Measurements from ENCODE around the gene LHX4.

LHX4 gene

GRCh38 chr1:180275726-180276125 is 45.7 kb downstream of the LHX4 start:
- no peak for DNase-seq

GRCh38 chr1:180277476-180278193 is 47.6 kb downstream of the LHX4 start:
- DNase-seq = no peak

- no peak for DNase-seq
Measured at GRCh38 chr1:180278194-180278515, 48.1 kb downstream of the LHX4 start.

- DNase-seq = no peak
Measured at GRCh38 chr1:180278596-180279395, 48.7 kb downstream of the LHX4 start.

- no peak for DNase-seq
Measured at GRCh38 chr1:180279651-180280050, 49.6 kb downstream of the LHX4 start.

GRCh38 chr1:180280617-180281016 is 50.6 kb downstream of the LHX4 start:
- no peak for DNase-seq

- no peak for DNase-seq
Measured at GRCh38 chr1:180281490-180281889, 51.4 kb downstream of the LHX4 start.

GRCh38 chr1:180282401-180283044 is 52.5 kb downstream of the LHX4 start:
- no peak for DNase-seq

GRCh38 chr1:180283098-180283497 is 53.0 kb downstream of the LHX4 start:
- no peak for DNase-seq

- DNase-seq = no peak
Measured at GRCh38 chr1:180286417-180286816, 56.4 kb downstream of the LHX4 start.

GRCh38 chr1:180287988-180288705 is 58.1 kb downstream of the LHX4 start:
- no peak for DNase-seq

GRCh38 chr1:180288940-180289339 is 58.9 kb downstream of the LHX4 start:
- DNase-seq = no peak

- DNase-seq = no peak
Measured at GRCh38 chr1:180290265-180291001, 60.4 kb downstream of the LHX4 start.

GRCh38 chr1:180291004-180291403 is 60.9 kb downstream of the LHX4 start:
- no peak for DNase-seq

- no peak for DNase-seq
Measured at GRCh38 chr1:180294711-180295110, 64.6 kb downstream of the LHX4 start.

GRCh38 chr1:180295999-180296398 is 65.9 kb downstream of the LHX4 start:
- DNase-seq = no peak

- DNase-seq = no peak
Measured at GRCh38 chr1:180299479-180300221, 69.6 kb downstream of the LHX4 start.

GRCh38 chr1:180301135-180301742 is 71.2 kb downstream of the LHX4 start:
- no peak for DNase-seq

GRCh38 chr1:180309338-180309737 is 79.3 kb downstream of the LHX4 start:
- no peak for DNase-seq

- DNase-seq = no peak
Measured at GRCh38 chr1:180310095-180310494, 80.0 kb downstream of the LHX4 start.

- no peak for DNase-seq
Measured at GRCh38 chr1:180311011-180311730, 81.1 kb downstream of the LHX4 start.

Data from stimulated activated CD4-positive, alpha-beta T cell treated with anti-CD3 and anti-CD28 coated beads, Interleukin-1b, Interleukin-23, amount 100 ng/mL, for 48 hours (primary cell).